ENCODE data around the gene SPON1. TPM values are rescaled to one million over a fixed set of nuclear protein-coding genes. Genes with fewer than 3 reads are reported as not detected.
"Not testable (repeated sequence)": the region's sequence is repeated elsewhere in the genome, so short reads cannot be mapped to it uniquely, and the experiment has no call there.

The SPON1 gene
- total RNA-seq, 1 experiment from 2014 or later = not detected

DNA sequence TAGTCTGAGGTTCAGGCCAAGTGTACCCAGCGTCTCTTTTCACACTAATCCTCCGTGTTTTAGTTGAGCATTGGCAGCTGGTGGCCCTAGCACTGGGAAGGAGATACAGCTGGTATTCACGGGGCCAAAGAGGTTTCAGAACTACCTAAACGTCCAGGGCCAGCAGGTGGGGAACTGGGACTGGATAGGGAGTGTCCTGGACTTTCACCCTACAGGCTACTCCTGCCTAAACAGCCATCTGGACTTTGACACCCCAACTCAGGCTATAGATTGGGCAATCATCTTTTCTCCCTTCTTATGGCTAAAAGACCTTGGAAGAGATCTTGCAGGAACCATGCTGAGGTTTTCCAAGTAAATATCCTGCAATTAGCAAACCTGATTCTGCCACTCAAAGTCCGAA lies 2.8 kb downstream of the SPON1 start:
- no peak for DNase-seq (ENCODE audit: low read depth, low spot score)

DNA sequence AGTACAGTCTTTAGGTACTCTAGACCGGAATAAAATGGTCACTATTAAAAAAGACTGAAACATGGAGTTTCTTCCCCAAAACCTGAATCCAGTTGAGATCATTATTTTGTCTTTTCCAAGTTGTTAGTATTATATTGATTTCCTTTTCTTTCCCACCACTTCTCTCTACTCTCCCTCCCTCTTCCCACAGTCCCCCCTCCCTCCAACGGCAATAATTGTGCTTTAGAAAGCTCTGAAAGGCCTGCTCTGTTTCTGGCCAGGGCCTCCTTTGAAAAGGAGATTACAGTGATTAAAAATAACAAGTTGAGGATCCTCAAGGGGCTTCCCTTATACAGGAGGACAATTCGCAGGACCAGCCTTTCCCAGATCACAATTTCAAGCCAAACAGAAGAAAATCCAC lies 3.5 kb downstream of the SPON1 start:
- in situ Hi-C loops (cut with HindIII; ENCODE audit: low pct_unique_long_range_greater_than_20kb, low sequenced_read_pairs) = no loop called here
- no peak for DNase-seq (ENCODE audit: low read depth, low spot score)

More for the DNA sequence above, 2.8 kb downstream of the SPON1 start:
- in situ Hi-C loops (cut with HindIII; ENCODE audit: low pct_unique_long_range_greater_than_20kb, low sequenced_read_pairs) = no loop called here

DNA sequence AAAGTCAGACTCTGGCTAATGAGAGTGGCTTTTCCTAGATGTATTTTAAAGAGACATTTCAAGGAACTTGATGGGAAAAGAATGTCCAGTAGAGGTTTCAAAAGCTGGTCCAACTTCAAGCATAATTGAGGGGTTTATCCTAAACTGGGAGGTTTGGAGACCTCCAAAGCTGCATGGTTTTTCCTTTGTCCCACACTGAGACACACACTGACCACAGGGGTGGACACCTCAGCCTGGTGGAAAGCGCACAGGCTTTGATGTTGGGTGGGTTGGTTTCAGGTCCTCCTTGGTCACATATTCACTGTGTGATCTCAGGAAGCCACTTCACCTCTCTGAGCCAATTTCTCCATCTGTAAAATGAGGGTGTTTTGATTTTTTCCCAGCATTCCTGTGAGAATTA lies 4.0 kb downstream of the SPON1 start:
- no peak for DNase-seq (ENCODE audit: low read depth, low spot score)
- in situ Hi-C loops (cut with HindIII; ENCODE audit: low pct_unique_long_range_greater_than_20kb, low sequenced_read_pairs) = no loop called here

DNA sequence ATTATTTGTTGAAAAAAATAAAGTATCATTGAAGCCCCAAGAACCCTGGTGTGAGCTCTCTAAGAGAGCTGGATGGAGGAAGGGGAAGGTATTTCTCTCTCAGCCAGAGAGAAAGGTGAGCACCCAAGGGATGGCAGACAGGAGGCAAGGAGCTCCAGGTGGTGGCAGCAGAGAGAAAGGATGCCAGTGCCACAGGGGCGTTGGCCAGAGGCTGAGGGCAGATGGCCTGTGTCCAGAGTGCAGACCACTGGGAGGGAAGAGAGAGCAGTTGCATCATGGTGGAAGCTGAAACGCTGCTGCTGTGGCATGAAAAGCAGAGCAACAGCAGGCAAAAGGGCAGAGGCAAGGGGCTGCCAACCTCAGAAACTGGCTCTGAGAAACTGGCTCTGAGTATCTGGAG lies 8.5 kb downstream of the SPON1 start:
- in situ Hi-C loops (cut with HindIII; ENCODE audit: low pct_unique_long_range_greater_than_20kb, low sequenced_read_pairs) = no loop called here
- peak; percentile 17 for DNase-seq (ENCODE audit: low read depth, low spot score)

DNA sequence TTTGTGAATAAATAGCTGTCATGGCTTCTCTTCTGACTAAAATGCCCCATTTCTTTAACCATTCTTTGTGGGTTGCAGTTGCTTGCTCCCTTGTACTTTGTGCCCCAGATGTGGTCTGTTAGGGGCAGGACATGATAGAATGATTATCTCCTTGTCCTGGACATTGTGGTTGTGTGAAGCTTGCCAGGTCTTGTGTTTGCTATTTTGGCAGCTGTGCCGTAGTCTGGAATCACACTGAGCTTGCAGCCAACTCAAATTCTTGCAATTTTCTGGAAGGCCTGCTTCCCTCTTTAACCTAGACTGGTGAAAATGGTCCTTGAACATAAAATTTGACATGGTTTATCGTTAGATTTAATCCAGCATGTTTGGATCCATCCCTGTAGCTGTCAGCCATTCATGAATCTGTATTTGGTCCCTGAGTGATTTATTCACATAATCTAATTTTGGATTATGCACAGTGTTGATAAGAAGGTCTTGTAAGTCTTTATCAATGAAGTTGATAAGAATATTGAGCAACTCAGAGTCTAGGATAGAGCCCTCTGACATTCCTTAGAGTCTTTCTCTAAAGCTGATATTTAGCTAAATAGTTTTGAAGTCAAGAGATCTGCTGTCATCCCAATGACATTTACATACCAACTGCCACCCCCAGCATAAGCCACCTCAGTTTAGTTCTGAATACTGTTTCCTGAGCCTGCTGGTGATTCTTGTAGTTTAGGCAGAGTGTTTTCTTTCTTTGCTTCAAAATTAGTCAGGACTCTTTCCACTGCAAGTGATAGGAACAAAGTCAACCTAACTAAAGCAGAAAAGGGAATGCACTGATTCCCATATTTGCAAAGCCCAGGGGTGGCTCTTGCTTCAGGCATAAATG lies 9.8 kb downstream of the SPON1 start:
- in situ Hi-C loops (cut with HindIII; ENCODE audit: low pct_unique_long_range_greater_than_20kb, low sequenced_read_pairs) = no loop called here
- no peak for DNase-seq (ENCODE audit: low read depth, low spot score)

DNA sequence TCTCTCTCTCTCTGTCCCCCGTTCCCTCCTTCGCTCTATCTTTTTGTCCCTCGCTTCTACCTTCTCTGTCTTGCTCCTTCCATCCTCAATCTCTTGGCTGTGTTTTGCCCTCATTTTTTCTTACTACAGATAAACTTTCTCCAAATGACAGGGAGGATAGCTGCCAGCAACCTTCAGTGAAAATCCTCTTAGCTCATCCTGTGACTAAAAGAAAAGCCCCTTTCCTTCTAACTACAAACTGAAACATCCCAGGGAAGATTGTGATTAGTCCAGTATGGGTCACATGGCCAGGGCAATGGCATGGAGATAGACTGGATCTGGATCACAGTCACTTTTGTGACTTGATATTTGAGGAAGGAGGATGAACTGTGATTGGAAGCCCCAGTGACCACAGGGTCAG lies 10.4 kb downstream of the SPON1 start:
- DNase-seq (ENCODE audit: low read depth, low spot score) = no peak
- in situ Hi-C loops (cut with HindIII; ENCODE audit: low pct_unique_long_range_greater_than_20kb, low sequenced_read_pairs) = no loop called here

DNA sequence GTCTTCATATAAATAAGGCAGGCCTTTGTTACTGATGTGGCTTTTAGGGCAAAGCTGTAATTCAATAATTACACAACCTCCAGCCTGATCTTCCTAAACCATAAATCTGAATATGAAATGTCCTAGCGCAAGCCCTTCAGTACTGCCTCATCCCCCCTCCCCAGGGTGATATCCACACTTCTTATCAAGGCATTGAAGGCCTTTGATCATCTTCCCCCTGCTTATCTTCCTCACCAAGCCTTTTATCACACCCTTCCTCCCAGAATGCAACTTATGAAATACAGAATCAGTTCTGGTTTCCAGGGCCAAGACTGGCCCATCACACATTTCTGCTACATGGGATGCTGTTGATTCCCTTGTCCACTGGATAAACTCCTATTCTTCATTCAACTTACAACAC lies 12.1 kb downstream of the SPON1 start:
- DNase-seq (ENCODE audit: low read depth, low spot score) = no peak
- in situ Hi-C loops (cut with HindIII; ENCODE audit: low pct_unique_long_range_greater_than_20kb, low sequenced_read_pairs) = no loop called here

DNA sequence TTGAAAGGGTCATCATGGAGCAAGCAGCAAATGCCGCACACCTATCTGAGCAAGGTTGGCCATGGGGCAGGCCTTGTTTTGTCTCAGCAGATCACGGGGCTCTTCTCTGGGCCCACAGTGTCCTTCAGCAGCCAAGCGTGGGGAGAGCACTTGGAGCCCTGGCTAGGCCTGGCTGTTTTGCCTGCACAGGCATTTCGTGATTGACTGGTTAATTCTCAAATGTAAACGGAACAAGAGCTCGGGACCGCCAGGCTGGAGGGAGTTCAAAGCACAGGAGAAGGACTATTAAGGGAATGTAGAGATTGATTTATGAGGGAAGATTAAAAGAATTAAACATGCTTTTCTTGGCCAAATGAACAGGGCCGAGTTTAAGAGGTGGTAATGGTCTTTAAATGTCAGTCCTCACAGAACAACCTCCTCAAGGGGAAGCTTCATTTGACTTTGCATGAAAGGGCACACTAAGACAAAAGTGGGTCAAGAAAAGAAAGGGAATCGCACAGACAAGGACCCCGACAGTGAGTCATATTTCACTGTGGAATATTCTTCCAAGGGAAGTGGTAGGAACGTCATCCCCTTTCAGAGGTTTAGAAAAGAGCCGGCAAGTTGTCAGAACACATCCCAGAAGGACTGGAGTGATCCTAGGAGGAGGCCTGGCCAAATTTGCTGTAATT lies 20.7 kb downstream of the SPON1 start:
- in situ Hi-C loops (cut with HindIII; ENCODE audit: low pct_unique_long_range_greater_than_20kb, low sequenced_read_pairs) = no loop called here
- DNase-seq (ENCODE audit: low read depth, low spot score) = no peak

DNA sequence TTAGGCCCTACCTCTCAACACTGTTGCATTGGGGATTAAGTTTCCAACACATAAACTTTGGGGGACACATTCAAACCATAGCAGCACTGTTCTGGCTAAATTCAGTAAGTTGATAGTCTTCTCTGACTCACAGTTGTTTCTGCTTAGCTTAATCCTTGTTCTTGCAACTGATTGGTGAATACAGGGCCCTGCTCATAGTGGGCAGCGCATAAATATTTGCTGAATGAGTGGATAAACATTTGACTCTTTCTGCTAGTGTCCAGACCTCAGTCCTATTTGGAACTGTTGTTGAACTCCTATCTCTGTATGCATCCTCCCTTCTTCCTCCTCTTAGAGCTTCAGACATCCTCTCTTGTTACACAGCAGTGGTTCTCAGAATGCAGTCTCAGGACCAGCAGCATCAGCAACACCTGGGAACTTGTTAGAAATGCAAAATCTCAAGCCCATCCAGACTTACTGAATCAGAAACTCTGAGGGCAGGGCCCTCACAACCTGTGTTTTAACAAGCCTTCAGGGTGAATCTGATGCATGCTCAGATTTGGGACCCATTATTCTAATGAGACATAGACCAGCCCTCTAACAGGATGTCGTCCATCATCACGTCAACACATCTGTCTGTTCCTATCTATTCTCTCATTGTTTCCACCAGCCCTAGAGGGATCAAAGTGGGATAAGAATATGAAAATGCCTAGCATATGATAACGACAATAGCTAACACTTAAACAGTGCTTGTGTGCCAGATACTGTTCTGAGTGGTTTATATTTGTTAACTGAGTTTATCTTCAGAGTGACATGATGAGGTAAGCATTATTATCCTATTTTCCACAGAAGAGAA lies 22.3 kb downstream of the SPON1 start:
- in situ Hi-C loops (cut with HindIII; ENCODE audit: low pct_unique_long_range_greater_than_20kb, low sequenced_read_pairs) = no loop called here
- no peak for DNase-seq (ENCODE audit: low read depth, low spot score)

DNA sequence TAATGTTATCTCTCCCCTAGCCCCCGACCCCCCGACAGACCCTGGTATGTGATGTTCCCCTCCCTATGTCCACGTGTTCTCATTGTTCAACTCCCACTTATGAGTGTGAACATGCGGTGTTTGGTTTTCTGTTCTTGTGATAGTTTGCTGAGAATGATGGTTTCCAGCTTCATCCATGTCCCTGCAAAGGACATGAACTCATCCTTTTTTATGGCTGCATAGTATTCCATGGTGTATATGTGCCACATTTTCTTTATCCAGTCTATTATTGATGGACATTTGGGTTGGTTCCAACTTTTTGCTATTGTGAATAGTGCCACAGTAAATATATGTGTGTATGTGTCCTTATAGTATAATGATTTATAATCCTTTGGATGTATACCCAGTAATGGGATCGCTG lies 24.2 kb downstream of the SPON1 start:
- in situ Hi-C loops (cut with HindIII; ENCODE audit: low pct_unique_long_range_greater_than_20kb, low sequenced_read_pairs); DNase-seq (ENCODE audit: low read depth, low spot score): not testable (repeated sequence)

DNA sequence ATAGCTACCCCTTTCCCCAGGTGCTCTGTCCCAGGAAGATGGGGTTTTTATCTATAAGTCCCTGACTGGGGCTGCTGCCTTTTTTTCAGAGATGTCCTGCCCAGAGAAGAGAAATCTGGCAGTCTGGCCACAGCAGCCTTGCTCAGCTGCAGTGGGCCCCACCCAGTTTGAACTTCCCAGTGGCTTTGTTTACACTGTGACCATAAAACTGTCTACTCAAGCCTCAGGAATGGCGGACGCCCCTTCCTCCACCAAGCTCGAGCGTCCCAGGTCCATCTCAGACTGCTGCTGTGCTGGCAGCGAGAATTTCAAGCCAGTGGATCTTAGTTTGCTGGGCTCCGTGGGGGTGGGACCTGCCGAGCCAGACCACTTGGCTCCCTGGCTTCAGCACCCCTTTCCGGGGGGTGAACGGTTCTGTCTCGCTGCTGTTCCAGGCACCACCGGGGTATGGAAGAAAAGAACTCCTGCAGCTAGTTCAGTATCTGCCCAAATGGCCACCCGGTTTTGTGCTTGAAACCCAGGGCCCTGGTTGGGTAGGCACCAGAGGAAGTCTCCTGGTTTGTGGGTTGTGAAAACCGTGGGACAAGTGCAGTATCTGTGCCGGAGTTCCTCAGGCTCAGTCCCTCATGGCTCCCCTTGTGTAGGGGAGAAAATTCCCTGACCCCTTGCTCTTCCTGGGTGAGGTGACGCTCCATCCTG lies 29.8 kb downstream of the SPON1 start:
- in situ Hi-C loops (cut with HindIII; ENCODE audit: low pct_unique_long_range_greater_than_20kb, low sequenced_read_pairs); DNase-seq (ENCODE audit: low read depth, low spot score): not testable (repeated sequence)

DNA sequence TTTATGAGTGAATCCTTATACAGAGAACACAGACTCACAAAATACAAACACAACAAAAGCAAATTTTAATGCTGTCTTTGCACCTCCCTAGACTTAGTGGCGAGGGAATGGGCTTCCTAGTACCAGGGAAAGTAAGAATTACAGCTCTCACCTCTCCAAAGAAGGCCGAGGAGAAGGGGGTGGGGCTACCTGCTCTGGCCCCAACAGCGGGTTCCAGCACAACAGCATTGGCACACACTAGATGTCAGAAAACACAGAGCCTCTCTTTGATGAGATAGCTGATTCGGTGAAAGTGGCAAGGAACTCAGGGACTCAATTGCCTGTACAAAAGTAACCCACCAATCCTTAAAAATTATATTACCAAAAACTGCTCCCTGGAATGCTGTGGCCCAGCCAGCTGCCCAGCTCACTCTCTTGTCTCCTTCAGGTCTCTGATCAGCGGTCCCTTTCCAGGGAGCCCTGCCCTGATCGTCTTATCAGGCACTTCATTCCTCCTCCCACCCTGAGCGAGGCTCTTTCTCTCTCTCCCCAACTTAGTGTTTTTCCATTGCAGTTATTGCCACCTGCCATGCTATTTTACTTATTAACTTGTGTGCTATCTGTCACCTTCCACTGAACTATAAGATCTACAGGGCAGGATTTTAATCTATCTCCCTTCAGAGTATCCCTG lies 30.7 kb downstream of the SPON1 start:
- DNase-seq (ENCODE audit: low read depth, low spot score) = no peak
- in situ Hi-C loops (cut with HindIII; ENCODE audit: low pct_unique_long_range_greater_than_20kb, low sequenced_read_pairs) = no loop called here

DNA sequence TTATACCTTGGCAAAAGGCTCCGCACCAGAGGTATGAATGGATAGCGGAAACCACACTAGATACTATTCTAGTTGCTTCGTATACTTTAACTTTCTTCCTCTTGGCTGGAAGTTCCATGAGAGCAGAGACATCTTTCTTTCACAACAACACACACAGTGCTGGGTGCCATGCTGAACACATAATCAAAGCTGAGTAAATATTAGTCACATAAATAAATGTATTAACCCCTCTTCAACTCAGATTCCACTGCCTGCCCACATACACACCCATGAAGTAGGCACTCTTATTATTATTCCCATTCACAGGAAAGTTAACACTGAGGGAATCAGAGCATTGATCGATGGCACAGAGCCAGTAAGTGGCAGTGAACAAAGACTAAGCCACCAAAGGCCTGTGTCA lies 35.4 kb downstream of the SPON1 start:
- in situ Hi-C loops (cut with HindIII; ENCODE audit: low pct_unique_long_range_greater_than_20kb, low sequenced_read_pairs) = no loop called here
- DNase-seq (ENCODE audit: low read depth, low spot score) = no peak

DNA sequence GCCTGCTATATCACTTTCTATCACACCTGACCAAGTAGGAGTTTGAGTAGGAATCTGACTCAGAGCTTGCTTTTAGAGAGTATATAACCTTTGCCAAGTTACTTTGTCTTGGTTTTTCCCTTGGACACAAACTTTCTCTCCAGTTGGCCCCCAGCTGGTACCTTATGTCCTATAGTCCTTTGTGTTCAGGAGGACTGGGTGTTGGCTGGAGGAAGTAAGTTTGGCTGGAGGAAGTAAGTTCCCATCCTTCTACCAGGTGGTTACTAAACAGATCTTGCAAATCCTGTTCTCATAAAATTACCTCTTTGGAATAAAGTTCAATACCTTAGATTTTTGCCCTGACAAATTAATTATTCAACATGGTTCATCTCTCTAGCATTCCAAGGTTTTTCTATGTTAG lies 37.2 kb downstream of the SPON1 start:
- DNase-seq (ENCODE audit: low read depth, low spot score) = no peak
- in situ Hi-C loops (cut with HindIII; ENCODE audit: low pct_unique_long_range_greater_than_20kb, low sequenced_read_pairs) = no loop called here

DNA sequence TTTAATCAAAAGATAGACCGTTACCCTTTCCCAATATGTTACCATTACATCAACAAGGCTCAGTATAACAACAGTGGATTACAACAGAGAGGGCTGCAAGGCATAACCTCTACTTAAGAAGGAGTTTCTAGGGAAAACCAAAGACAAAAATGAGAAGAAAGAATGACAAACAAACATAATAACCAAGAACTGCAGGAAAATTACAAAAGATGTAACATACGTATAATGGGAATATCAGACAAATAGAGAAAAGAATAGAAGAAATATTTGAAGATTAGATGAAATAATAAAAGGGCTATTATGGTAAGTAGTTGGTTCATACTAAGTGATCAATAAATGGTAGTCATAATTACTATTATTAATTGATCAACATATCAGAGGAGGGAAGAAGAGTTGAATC lies 39.1 kb downstream of the SPON1 start:
- in situ Hi-C loops (cut with HindIII; ENCODE audit: low pct_unique_long_range_greater_than_20kb, low sequenced_read_pairs) = no loop called here

DNA sequence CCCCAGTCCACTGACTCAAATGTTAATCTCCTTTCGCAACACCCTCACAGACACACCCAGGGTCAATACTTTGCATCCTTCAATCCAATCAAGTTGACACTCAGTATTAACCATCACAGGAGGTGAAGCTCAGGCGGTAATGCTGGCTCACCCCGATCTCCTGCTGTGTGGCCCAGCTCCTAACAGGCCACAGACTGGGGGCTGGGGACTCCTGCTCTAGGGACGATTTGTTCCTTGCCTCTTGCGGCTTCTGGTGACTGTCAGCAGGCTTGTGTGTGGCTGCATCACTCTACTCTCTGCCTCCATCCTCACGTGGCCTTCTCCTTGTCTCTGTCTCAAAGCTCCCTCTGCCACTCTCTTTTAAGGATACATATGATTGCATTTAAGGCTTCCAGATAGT lies 45.0 kb downstream of the SPON1 start:
- DNase-seq (ENCODE audit: low read depth, low spot score) = no peak
- in situ Hi-C loops (cut with HindIII; ENCODE audit: low pct_unique_long_range_greater_than_20kb, low sequenced_read_pairs) = no loop called here

More for the DNA sequence above, 39.1 kb downstream of the SPON1 start:
- DNase-seq (ENCODE audit: low read depth, low spot score) = no peak

DNA sequence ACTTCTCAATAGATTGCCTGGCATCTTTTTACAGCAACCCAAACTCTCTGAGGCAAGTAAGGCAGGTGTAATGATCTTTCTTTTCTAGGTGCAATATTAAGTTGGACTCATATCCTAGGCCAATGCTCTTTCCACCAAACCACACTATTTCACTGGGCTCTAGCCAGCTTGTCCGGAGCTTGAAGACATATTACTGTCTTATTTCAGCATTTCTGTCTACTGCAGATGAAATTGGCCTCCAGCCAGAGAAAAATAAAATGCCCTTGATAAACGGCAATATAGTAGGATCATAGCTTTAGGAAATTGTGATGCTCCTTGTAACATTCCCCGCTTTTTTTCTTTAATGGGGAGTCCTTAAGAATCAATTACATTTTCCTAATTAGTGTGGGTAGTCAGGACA lies 48.1 kb downstream of the SPON1 start:
- in situ Hi-C loops (cut with HindIII; ENCODE audit: low pct_unique_long_range_greater_than_20kb, low sequenced_read_pairs) = no loop called here
- no peak for DNase-seq (ENCODE audit: low read depth, low spot score)
